Stimulated activated CD8-positive, alpha-beta memory T cell treated with anti-CD3 and anti-CD28 coated beads, Interleukin-4, amount 100 ng/mL, for 1 hour (primary cell): ENCODE data around the gene SRSF4.

Experiments used
- DNase-seq, 2 donors: peaks; one replicate each; pipeline ENCODE4 v3.0.0-alpha.2; 2020; ENCODE audit warnings: low read depth in 2 of 2, low spot score in 1 of 2

The SRSF4 gene

GRCh38 chr1:29201595-29202051 is 19.9 kb upstream of the SRSF4 start:
- no peak for DNase-seq

- no peak for DNase-seq
Measured at GRCh38 chr1:29200906-29201594, 19.4 kb upstream of the SRSF4 start.

- no peak for DNase-seq
Measured at GRCh38 chr1:29197993-29198392, 16.3 kb upstream of the SRSF4 start.

- DNase-seq, result no peak
Measured at GRCh38 chr1:29197590-29197924, 15.9 kb upstream of the SRSF4 start.

- no peak for DNase-seq
Measured at GRCh38 chr1:29196863-29197589, 15.3 kb upstream of the SRSF4 start.

- no peak for DNase-seq
Measured at GRCh38 chr1:29195881-29196291, 14.2 kb upstream of the SRSF4 start.

- no peak for DNase-seq
Measured at GRCh38 chr1:29193879-29194455, 12.3 kb upstream of the SRSF4 start.

- no peak for DNase-seq
Measured at GRCh38 chr1:29190718-29191117, 9.0 kb upstream of the SRSF4 start.

- no peak for DNase-seq
Measured at GRCh38 chr1:29186707-29187106, 5.0 kb upstream of the SRSF4 start.

GRCh38 chr1:29186252-29186651 is 4.6 kb upstream of the SRSF4 start:
- no peak for DNase-seq

GRCh38 chr1:29183287-29183686 is 1.6 kb upstream of the SRSF4 start:
- DNase-seq, result no peak

- no peak for DNase-seq
Measured at GRCh38 chr1:29180497-29181412, 945 bp downstream of the SRSF4 start.

GRCh38 chr1:29179641-29180184 is 2.0 kb downstream of the SRSF4 start:
- DNase-seq, result no peak

- DNase-seq, result no peak
Measured at GRCh38 chr1:29177022-29177705, 4.5 kb downstream of the SRSF4 start.

GRCh38 chr1:29176576-29176975 is 5.1 kb downstream of the SRSF4 start:
- no peak for DNase-seq

- DNase-seq, result no peak
Measured at GRCh38 chr1:29172415-29172939, 9.2 kb downstream of the SRSF4 start.

GRCh38 chr1:29171521-29171920 is 10.2 kb downstream of the SRSF4 start:
- DNase-seq, result no peak

- DNase-seq, result no peak
Measured at GRCh38 chr1:29171089-29171488, 10.6 kb downstream of the SRSF4 start.

- no peak for DNase-seq
Measured at GRCh38 chr1:29169976-29170375, 11.7 kb downstream of the SRSF4 start.

- DNase-seq, result no peak
Measured at GRCh38 chr1:29167904-29168303, 13.8 kb downstream of the SRSF4 start.
